ENCODE measurements around the gene BTBD9. TPM values are rescaled to one million over a fixed set of nuclear protein-coding genes. Genes with fewer than 3 reads are reported as not detected.

Gene BTBD9
- total RNA-seq, 4 donors from 2014 or later: 11.7 to 17.7 (median 14.1) TPM

GRCh38 chr6:38570750-38571149 is 69.0 kb downstream of the BTBD9 start:
- TF ChIP-seq, protein P1, sequence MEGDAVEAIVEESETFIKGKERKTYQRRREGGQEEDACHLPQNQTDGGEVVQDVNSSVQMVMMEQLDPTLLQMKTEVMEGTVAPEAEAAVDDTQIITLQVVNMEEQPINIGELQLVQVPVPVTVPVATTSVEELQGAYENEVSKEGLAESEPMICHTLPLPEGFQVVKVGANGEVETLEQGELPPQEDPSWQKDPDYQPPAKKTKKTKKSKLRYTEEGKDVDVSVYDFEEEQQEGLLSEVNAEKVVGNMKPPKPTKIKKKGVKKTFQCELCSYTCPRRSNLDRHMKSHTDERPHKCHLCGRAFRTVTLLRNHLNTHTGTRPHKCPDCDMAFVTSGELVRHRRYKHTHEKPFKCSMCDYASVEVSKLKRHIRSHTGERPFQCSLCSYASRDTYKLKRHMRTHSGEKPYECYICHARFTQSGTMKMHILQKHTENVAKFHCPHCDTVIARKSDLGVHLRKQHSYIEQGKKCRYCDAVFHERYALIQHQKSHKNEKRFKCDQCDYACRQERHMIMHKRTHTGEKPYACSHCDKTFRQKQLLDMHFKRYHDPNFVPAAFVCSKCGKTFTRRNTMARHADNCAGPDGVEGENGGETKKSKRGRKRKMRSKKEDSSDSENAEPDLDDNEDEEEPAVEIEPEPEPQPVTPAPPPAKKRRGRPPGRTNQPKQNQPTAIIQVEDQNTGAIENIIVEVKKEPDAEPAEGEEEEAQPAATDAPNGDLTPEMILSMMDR (IDR thresholded peaks at IDR 0.05; ENCODE audit: low read depth): no peak

DNA sequence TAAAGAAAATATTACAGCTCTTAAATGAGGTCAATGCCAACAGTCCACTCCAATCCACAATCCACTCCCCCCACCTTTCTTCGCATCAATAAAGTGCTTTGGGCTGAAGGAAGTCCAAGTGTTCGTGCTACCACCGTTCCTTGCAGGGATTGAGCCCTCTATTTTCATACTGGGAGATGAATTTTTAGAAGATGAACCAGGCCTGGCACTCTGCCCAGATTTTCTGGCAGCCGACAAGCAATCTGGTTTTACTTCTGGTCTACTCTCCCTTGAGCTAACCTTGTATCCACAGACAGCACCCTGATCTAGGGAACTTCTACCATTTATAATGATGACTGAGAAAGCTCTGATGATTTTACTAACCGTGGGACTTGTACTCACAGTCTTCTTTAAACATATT is 72.3 kb downstream of the BTBD9 start:
- TF ChIP-seq, protein P1 (IDR thresholded peaks at IDR 0.05; ENCODE audit: low read depth): no peak

GRCh38 chr6:38566295-38567030 is 73.3 kb downstream of the BTBD9 start:
- TF ChIP-seq, protein P1 (IDR thresholded peaks at IDR 0.05; ENCODE audit: low read depth): no peak

GRCh38 chr6:38564301-38564700 is 75.4 kb downstream of the BTBD9 start:
- TF ChIP-seq, protein P1 (IDR thresholded peaks at IDR 0.05; ENCODE audit: low read depth): no peak

- TF ChIP-seq, protein P1 (IDR thresholded peaks at IDR 0.05; ENCODE audit: low read depth): no peak
These were observed 84.1 kb downstream of the BTBD9 start for GRCh38 chr6:38555606-38556005.

GRCh38 chr6:38554700-38555413 is 84.9 kb downstream of the BTBD9 start:
- TF ChIP-seq, protein P1 (IDR thresholded peaks at IDR 0.05; ENCODE audit: low read depth): no peak

GRCh38 chr6:38554014-38554413 is 85.7 kb downstream of the BTBD9 start:
- TF ChIP-seq, protein P1 (IDR thresholded peaks at IDR 0.05; ENCODE audit: low read depth): no peak
